Rectal smooth muscle tissue (tissue), 1 donor: ENCODE results near the gene GNB2.
"Not testable (repeated sequence)": the region's sequence is repeated elsewhere in the genome, so short reads cannot be mapped to it uniquely, and the experiment has no call there.

Experiments
- H3K27ac ChIP-seq: one replicate; pipeline ENCODE4 v1.7.0; 2013; ENCODE audit warnings: low read depth, low read length, inconsistent platforms
- H3K27me3 ChIP-seq: one replicate; pipeline ENCODE4 v1.7.0; 2013; ENCODE audit warnings: low read length; ENCODE audit not compliant: control insufficient read depth, insufficient read depth
- H3K36me3 ChIP-seq: one replicate; pipeline ENCODE4 v1.7.0; 2013; ENCODE audit warnings: low read length; ENCODE audit not compliant: control insufficient read depth, insufficient read depth
- H3K4me1 ChIP-seq: one replicate; pipeline ENCODE4 v1.7.0; 2013; ENCODE audit warnings: low read length; ENCODE audit not compliant: control insufficient read depth, insufficient read depth
- H3K4me3 ChIP-seq: one replicate; pipeline ENCODE4 v1.7.0; 2013; ENCODE audit warnings: low read length
- H3K9ac ChIP-seq: one replicate; pipeline ENCODE4 v1.7.0; 2013; ENCODE audit warnings: low read length

The GNB2 gene

DNA sequence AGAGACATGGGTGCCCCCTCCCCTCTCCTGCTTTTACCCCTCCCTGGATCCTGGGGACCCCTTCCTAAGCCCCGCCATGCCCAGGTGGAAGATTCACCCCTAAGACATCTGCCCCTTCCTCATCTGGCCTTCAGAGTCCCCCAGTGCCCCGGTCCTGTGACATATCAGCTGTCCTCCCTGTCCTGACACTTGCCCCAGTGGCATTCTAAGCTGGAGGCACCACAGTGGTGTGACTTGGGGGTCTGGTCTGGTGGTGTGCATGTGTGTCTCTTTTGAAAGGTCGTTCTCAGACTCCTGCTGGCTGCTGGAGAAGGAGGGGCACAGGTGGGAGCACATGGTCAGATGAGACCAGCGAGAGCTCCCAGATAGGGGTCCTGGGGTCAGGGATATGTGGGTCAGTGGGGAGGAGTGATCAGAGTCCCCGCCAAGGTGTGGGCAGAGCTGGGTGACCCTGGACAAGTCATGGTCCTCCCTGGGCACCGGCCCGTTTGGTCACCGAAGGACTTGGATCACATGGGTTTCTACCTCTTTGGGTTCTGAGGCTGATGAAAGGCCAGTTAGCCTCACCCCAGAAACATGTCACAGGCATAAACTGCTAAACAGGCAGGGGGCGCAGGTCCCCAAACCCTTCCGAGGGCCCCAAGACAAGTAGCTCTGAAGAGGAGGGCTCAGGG, 31.5 kb upstream of the GNB2 start:
- no peak overlapping the region for H3K9ac ChIP-seq
- no peak overlapping the region for H3K27ac ChIP-seq
- H3K4me3 ChIP-seq: no peak overlapping the region

GRCh38 chr7:100642534-100642907, 31.0 kb upstream of the GNB2 start:
- Histone ChIP-seq H3K36me3 (no peaks in the 10 kb centered on the region), H3K27me3 (peaks cover 2% of the 10 kb centered on the region), H3K9ac (no peak overlapping the region), H3K4me1 (no peaks in the 10 kb centered on the region), H3K27ac (no peak overlapping the region), H3K4me3 (no peak overlapping the region)

More for the DNA sequence above, 31.5 kb upstream of the GNB2 start:
- no peaks in the 10 kb centered on the region for H3K4me1 ChIP-seq
- peaks cover 2% of the 10 kb centered on the region for H3K27me3 ChIP-seq
- no peaks in the 10 kb centered on the region for H3K36me3 ChIP-seq

- Histone ChIP-seq H3K9ac (no peak overlapping the region), H3K27ac (no peak overlapping the region), H3K27me3 (peaks cover 4% of the 10 kb centered on the region), H3K4me1 (no peaks in the 10 kb centered on the region), H3K36me3 (no peaks in the 10 kb centered on the region), H3K4me3 (no peak overlapping the region)
These were observed 23.5 kb upstream of the GNB2 start for GRCh38 chr7:100649826-100650565.

- Histone ChIP-seq H3K27me3 (peaks cover 22% of the 10 kb centered on the region), H3K4me1 (no peaks in the 10 kb centered on the region), H3K9ac (no peak overlapping the region), H3K4me3 (no peak overlapping the region), H3K36me3 (no peaks in the 10 kb centered on the region), H3K27ac (no peak overlapping the region)
These were observed 18.4 kb upstream of the GNB2 start for GRCh38 chr7:100654908-100655831.

DNA sequence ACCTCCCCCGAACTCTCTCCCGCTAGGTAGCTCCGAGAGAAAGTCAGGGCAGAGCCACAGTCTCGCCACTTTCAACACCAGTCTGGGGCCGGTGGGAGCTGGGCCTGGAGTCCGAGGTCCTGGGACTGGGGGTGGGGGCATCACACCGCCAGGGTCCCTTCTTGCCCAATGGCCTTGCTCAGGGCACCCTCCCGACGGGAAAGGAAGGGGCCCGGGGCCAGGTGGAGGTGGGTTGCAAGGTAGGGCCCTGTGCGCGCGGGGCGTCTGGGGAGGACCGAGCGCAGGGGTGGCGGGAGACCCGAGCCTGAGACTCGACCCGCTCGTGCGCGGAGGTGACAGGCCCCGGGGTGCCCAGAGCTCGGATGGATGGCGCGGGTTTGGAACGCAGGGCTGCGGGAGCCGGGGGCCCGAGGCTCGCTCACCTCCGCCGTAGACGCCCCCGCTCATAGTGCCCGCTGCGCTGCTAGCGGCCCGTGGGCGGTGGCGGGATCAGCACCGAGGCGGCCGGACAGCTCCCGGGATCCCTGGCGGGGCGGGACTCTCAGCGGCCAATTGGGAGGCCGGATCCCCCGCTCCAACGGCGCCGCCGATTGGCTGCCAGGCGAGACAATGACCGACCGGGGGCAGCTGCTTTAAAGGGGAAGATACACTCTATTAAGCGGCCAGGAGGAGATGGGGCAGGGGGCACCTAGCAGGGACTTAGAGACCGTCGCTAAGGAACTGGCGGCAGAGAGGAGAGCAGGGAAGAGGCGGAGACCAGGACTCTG, 17.4 kb upstream of the GNB2 start, which contains the start of gene ACTL6B:
ACTL6B (minus strand) TSS at position 541 of the 767 bp plus-strand sequence; CDS start at position 447, 94 bp downstream.
- Histone ChIP-seq H3K27ac (no peak within 1 kb of the TSS), H3K4me3 (no peak within 1 kb of the TSS), H3K9ac (no peak within 1 kb of the TSS), H3K27me3 (peaks cover 22% of the 10 kb centered on the region), H3K36me3 (no peaks in the 10 kb centered on the region), H3K4me1 (no peaks in the 10 kb centered on the region)

DNA sequence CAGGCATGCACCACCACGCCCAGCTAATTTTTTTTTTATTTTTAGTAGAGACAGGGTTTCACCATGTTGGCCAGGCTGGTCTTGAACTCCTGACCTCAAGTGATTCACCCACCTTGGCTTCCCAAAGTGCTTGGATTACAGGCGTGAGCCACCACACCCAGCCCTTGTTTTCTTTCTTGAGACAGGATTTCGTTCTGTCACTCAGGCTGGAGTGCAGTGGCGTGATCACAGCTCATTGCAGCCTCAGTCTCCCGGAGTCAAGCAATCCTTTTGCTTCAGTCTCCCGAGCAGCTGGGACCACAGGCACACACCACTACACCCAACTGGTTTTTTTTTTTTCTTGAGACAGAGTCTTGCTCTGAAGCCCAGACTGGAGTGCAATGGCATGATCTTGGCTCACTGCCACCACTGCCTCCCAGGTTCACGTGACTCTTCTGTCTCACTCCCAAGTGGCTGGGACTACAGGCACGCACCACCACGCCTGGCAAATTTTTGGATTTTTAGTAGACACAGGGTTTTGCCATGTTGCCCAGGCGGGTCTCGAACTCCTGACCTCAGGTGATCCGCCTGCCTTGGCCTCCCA, 11.3 kb upstream of the GNB2 start:
- H3K27ac ChIP-seq, H3K27me3 ChIP-seq, H3K4me1 ChIP-seq, H3K9ac ChIP-seq, H3K4me3 ChIP-seq, H3K36me3 ChIP-seq: not testable (repeated sequence)

DNA sequence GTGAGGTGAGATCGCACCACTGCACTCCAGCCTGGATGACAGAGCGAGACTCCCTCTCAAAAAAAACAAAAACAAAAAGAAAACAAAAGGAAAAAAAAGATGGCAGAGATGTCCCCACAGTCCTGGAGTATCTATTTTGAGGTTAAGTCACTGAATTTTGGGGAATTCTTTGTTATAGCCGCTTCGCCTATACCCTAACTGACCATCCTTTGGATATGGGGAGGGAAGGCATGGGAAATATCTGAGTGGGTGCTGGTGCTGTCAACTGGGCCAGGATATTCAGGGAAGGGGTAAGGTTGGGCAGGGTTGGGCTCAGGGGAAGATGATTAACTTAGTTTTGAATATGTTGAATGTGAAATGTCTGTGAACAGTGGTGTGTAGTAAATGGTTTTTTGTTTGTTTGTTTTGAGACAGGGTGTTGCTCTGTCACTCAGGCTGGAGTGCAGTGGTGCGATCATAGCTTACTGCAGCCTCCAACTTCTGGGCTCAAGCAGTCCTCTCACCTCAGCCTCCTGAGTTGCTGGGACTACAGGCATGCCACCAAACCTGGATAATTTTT, 8.3 kb upstream of the GNB2 start:
- no peaks in the 10 kb centered on the region for H3K27me3 ChIP-seq
- no peak overlapping the region for H3K9ac ChIP-seq
- H3K4me3 ChIP-seq: no peak overlapping the region
- no peak overlapping the region for H3K27ac ChIP-seq
- H3K36me3 ChIP-seq: no peaks in the 10 kb centered on the region
- no peaks in the 10 kb centered on the region for H3K4me1 ChIP-seq

DNA sequence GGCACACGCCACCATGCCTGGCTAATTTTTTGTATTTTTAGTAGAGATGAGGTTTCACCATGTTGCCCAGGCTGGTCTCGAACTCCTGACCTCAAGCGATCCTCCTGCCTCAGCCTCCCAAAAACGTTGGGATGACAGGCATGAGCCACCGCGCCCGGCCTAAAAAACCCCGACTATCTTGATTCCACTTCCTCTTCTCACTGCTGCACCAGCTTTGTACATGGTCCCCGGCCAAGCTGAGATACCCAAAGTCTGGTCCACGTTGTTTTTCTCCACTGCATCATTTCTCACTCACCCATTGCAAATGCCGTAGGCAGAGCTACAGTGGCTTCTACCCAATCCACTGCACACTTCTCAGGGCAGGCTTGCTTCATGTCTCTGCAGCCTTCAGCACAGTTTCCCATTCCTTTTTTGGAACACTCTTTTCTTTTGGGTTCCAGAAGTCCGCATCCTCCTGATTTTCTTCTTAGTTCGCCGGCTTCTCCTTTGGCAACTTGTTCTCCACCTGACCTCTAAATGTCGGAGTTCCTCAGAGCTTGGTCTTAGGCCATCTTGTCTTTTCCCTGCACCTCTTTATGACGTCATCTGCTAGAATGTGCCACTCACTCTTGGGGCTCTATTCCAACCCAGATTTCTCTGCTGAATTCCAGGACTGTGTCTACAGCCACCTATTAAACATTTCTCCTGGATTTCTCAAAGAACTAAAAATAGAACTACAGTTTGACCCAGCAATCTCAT, 6.0 kb upstream of the GNB2 start:
- Histone ChIP-seq H3K9ac (no peak overlapping the region), H3K27ac (no peak overlapping the region), H3K27me3 (no peaks in the 10 kb centered on the region), H3K4me3 (no peak overlapping the region), H3K4me1 (no peaks in the 10 kb centered on the region), H3K36me3 (no peaks in the 10 kb centered on the region)

- no peak overlapping the region for H3K4me3 ChIP-seq
- H3K9ac ChIP-seq: no peak overlapping the region
- H3K4me1 ChIP-seq: no peaks in the 10 kb centered on the region
- no peak overlapping the region for H3K27ac ChIP-seq
- H3K36me3 ChIP-seq: no peaks in the 10 kb centered on the region
- no peaks in the 10 kb centered on the region for H3K27me3 ChIP-seq
These were observed 5.5 kb upstream of the GNB2 start for GRCh38 chr7:100668069-100668449.

- H3K4me3 ChIP-seq, H3K36me3 ChIP-seq: not testable (repeated sequence)
These were observed 4.4 kb upstream of the GNB2 start for GRCh38 chr7:100669106-100669505.

GRCh38 chr7:100670074-100670473, 3.5 kb upstream of the GNB2 start:
- Histone ChIP-seq H3K27ac (no peak overlapping the region), H3K9ac (no peak overlapping the region), H3K4me3 (no peak overlapping the region)

More at GRCh38 chr7:100669106-100669505, 4.4 kb upstream of the GNB2 start:
- not testable (repeated sequence) for H3K27ac ChIP-seq, H3K27me3 ChIP-seq, H3K9ac ChIP-seq, H3K4me1 ChIP-seq

More at GRCh38 chr7:100670074-100670473, 3.5 kb upstream of the GNB2 start:
- Histone ChIP-seq H3K36me3 (no peaks in the 10 kb centered on the region), H3K4me1 (no peaks in the 10 kb centered on the region), H3K27me3 (no peaks in the 10 kb centered on the region)
